ENCODE measurements around the gene OR52W1.

OR52W1 gene, protein sequence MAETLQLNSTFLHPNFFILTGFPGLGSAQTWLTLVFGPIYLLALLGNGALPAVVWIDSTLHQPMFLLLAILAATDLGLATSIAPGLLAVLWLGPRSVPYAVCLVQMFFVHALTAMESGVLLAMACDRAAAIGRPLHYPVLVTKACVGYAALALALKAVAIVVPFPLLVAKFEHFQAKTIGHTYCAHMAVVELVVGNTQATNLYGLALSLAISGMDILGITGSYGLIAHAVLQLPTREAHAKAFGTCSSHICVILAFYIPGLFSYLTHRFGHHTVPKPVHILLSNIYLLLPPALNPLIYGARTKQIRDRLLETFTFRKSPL

DNA sequence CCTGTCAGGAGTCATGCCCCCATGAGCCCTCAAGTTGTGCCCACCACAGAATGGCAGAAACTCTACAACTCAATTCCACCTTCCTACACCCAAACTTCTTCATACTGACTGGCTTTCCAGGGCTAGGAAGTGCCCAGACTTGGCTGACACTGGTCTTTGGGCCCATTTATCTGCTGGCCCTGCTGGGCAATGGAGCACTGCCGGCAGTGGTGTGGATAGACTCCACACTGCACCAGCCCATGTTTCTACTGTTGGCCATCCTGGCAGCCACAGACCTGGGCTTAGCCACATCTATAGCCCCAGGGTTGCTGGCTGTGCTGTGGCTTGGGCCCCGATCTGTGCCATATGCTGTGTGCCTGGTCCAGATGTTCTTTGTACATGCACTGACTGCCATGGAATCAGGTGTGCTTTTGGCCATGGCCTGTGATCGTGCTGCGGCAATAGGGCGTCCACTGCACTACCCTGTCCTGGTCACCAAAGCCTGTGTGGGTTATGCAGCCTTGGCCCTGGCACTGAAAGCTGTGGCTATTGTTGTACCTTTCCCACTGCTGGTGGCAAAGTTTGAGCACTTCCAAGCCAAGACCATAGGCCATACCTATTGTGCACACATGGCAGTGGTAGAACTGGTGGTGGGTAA, at the start of gene OR52W1:
OR52W1 (plus strand) TSS at position 51 of the 637 bp plus-strand sequence; CDS start at position 51, 0 bp downstream.
- no peaks in the 10 kb centered on the region for H3K9me3 Mint-ChIP-seq
- peaks cover 31% of the 10 kb centered on the region for H3K4me1 Mint-ChIP-seq (ENCODE audit: low read depth)
- peaks cover 6% of the 10 kb centered on the region for H3K36me3 Mint-ChIP-seq (ENCODE audit: low read depth)
- peaks cover 3% of the 10 kb centered on the region for H3K27me3 Mint-ChIP-seq (ENCODE audit: low read depth)
- H3K27ac Mint-ChIP-seq, result no peak within 1 kb of the TSS
- H3K4me3 Mint-ChIP-seq, result no peak within 1 kb of the TSS

DNA sequence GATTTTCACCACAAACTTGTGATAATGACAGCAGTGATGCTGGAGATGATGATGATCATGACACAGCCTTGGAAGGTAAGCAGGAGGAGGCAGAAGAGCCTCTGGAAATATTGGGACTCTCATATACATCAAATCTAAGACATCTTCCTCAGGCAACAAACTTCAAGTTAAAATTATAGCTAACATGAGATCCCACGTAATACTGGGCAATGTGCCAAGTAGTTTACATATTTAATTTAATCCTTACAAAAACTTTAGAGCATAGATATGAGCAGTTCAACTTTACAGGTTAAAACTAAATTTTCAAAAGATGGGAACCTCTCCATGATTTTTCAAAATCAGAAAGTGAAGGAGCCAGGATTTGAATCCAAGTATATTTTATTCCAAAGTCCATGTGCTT, 47.9 kb upstream of the OR52W1 start:
- H3K9me3 Mint-ChIP-seq, result peaks cover 4% of the 10 kb centered on the region
- no peaks in the 10 kb centered on the region for H3K36me3 Mint-ChIP-seq (ENCODE audit: low read depth)
- H3K4me3 Mint-ChIP-seq, result no peak overlapping the region
- H3K27me3 Mint-ChIP-seq (ENCODE audit: low read depth), result no peaks in the 10 kb centered on the region
- H3K27ac Mint-ChIP-seq, result no peak overlapping the region
- no peaks in the 10 kb centered on the region for H3K4me1 Mint-ChIP-seq (ENCODE audit: low read depth)

DNA sequence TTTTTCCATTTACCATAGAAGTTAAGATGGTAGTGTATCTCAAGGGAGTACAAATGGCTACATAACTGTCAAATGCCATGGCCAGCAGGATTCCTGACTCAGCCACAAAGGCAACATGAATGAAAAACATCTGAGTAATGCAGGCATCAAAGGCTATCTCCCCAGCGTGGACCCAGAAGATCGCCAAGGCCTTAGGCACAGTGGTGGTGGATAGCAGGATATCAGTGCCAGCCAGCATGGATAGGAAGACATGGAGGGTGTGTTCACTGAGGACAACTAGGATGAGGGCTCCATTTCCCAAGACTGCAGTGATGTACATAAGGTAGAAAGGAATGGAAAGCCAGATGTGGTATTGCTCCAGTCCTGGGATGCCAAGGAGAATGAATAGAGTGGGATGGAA, 46.9 kb upstream of the OR52W1 start:
- Mint-ChIP-seq H3K36me3 (ENCODE audit: low read depth) (no peaks in the 10 kb centered on the region), H3K27ac (no peak overlapping the region), H3K4me3 (no peak overlapping the region), H3K9me3 (peaks cover 4% of the 10 kb centered on the region), H3K4me1 (ENCODE audit: low read depth) (no peaks in the 10 kb centered on the region), H3K27me3 (ENCODE audit: low read depth) (no peaks in the 10 kb centered on the region)

DNA sequence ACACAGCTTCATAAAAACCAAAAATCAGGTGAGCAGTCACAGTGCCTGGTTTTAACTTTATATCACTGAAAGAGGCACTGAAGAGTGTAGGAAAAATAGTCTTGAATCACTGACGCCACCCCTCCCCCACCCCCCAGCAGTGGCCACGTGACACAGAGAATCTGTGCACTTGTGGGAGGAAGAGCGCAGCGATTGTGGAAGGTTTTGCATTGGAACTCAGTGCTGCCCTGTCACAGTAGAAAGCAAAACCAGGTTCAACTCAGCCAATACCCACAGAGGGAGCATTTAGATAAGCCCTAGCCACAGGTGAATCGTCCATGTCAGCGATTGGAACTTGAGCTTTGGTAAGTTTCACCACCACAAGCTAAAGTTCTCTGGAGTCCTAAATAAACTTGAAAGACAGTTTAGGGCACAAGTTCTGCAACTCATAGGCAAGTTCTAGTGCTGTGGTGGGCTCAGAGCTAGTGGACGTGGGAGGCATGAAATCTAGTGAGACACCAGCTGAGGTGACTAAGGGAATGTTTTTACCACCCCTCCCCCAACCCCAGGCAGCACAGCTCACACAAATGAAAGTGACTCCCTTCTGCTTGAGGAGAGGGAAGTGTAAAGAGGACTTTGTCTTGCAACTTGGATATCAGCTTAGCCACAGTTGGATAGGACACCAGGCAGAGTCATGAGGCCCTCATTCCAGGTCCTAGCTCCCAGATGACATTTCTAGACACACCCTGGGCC, 42.2 kb upstream of the OR52W1 start:
- no peaks in the 10 kb centered on the region for H3K9me3 Mint-ChIP-seq
- H3K27ac Mint-ChIP-seq, result no peak overlapping the region
- no peaks in the 10 kb centered on the region for H3K36me3 Mint-ChIP-seq (ENCODE audit: low read depth)
- H3K27me3 Mint-ChIP-seq (ENCODE audit: low read depth), result no peaks in the 10 kb centered on the region
- no peak overlapping the region for H3K4me3 Mint-ChIP-seq
- H3K4me1 Mint-ChIP-seq (ENCODE audit: low read depth), result no peaks in the 10 kb centered on the region

DNA sequence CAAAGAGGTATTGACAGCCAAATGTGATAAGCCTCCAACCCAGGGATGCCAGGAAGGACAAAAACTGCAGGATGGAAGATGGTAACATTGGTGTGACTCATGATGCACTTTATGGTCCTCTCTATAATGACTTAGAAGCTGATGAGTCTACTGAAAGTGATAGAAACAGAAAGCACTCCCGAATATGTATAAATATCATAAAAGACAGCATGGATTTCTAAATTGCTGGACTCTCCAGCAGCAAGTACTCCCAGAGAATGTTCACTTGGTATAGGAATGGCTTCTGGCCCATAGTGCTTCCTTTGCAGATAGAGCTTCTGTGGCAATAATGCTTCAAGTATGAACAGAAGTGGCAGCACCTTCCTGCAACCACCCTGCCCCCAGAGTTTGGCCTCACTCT, 28.8 kb upstream of the OR52W1 start, which contains the start of gene OR52B2:
OR52B2 (minus strand) TSS at position 101 of the 400 bp plus-strand sequence; CDS start at position 101, 0 bp downstream.
- no peaks in the 10 kb centered on the region for H3K4me1 Mint-ChIP-seq (ENCODE audit: low read depth)
- no peaks in the 10 kb centered on the region for H3K9me3 Mint-ChIP-seq
- no peak within 1 kb of the TSS for H3K4me3 Mint-ChIP-seq
- no peak within 1 kb of the TSS for H3K27ac Mint-ChIP-seq
- no peaks in the 10 kb centered on the region for H3K36me3 Mint-ChIP-seq (ENCODE audit: low read depth)
- H3K27me3 Mint-ChIP-seq (ENCODE audit: low read depth), result peaks cover 13% of the 10 kb centered on the region

DNA sequence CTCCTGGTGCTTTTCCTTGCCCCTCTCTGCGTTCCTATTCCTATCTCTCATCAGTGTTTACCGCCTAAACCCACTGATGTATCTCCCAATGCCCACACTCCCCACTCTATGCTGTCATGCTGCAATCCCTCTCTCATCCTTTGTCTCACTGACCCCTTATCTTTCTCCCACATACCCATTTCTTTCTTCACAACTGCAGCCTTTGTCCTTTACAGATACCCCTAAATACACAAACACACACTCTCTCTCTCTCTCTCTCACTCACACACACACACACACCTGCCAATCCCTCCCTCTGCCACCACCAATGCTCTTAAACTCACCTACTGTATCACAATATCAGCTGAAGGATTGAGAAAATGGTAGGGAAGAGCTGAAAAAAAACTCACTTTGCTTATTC, 23.6 kb upstream of the OR52W1 start:
- Mint-ChIP-seq H3K4me3 (no peak overlapping the region), H3K4me1 (ENCODE audit: low read depth) (peaks cover 5% of the 10 kb centered on the region), H3K9me3 (no peaks in the 10 kb centered on the region), H3K36me3 (ENCODE audit: low read depth) (no peaks in the 10 kb centered on the region), H3K27ac (no peak overlapping the region), H3K27me3 (ENCODE audit: low read depth) (peaks cover 18% of the 10 kb centered on the region)

DNA sequence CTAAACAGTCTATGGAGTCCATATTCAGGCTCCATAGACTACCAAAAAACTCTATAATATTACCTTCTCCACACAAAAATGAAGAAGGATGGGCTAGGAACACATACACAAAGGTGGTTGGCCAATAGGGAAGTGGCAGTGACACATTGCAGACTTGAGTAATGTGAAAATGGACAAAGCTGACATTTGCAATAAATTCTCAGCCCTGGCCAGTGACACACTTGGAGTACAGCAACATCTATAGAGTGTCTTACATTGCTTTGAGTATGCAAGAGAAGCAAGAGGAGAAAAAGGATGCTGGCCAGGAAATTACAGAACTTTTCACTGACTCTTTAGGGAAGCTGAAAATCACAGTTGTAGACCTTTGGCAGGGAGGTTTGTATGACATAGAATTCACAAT, 7.3 kb upstream of the OR52W1 start:
- peaks cover 7% of the 10 kb centered on the region for H3K4me1 Mint-ChIP-seq (ENCODE audit: low read depth)
- H3K4me3 Mint-ChIP-seq, result no peak overlapping the region
- peaks cover 16% of the 10 kb centered on the region for H3K27me3 Mint-ChIP-seq (ENCODE audit: low read depth)
- H3K9me3 Mint-ChIP-seq, result no peaks in the 10 kb centered on the region
- H3K27ac Mint-ChIP-seq, result no peak overlapping the region
- H3K36me3 Mint-ChIP-seq (ENCODE audit: low read depth), result peaks cover 2% of the 10 kb centered on the region

DNA sequence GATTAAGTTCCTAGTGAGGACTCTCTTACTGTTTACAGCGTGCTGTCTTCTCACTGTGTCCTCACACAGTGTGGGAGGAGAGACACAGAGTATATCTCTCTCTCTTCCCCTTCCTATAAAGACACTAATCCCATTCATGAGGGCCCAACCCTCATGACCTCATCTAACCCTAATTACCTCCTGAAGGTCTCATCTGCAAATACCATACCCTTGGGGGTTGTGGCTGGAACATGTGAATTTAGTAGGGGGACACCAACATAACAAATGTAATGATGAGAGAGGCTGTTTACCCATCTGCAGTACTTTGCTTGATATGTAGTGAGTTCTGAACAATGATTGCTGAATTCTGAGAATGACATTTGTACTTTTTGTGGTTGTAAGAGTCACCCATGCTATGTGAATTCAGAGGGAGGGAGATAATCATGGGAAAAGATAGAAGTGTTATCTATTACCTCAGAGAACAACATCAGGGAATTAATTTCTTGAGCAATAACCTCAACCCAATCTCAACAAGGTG, 4.9 kb upstream of the OR52W1 start:
- Mint-ChIP-seq H3K36me3 (ENCODE audit: low read depth) (peaks cover 2% of the 10 kb centered on the region), H3K27ac (no peak overlapping the region), H3K9me3 (no peaks in the 10 kb centered on the region), H3K4me1 (ENCODE audit: low read depth) (peaks cover 7% of the 10 kb centered on the region), H3K27me3 (ENCODE audit: low read depth) (peaks cover 16% of the 10 kb centered on the region), H3K4me3 (no peak overlapping the region)

DNA sequence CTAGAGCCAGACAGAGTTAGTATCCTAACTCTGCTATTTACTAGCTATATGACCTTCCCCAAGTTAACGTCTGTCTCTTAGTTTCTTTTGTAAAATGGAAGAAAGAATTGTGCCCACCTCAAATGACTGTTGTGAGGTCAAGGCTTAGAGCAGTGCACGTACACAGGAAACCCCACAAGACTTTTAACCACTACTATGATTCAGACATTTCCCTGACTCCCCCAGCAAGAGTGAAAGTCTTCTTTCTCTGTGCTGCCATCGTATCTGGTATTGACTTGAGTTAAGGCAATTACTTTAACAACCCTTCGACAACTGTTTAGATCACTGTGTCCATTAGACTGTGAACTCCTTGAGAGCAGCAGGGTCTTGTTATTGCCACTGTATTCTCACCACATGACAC, 2.6 kb upstream of the OR52W1 start:
- Mint-ChIP-seq H3K27ac (no peak overlapping the region), H3K4me3 (no peak overlapping the region), H3K36me3 (ENCODE audit: low read depth) (peaks cover 2% of the 10 kb centered on the region), H3K4me1 (ENCODE audit: low read depth) (peaks cover 12% of the 10 kb centered on the region), H3K27me3 (ENCODE audit: low read depth) (peaks cover 15% of the 10 kb centered on the region), H3K9me3 (no peaks in the 10 kb centered on the region)

DNA sequence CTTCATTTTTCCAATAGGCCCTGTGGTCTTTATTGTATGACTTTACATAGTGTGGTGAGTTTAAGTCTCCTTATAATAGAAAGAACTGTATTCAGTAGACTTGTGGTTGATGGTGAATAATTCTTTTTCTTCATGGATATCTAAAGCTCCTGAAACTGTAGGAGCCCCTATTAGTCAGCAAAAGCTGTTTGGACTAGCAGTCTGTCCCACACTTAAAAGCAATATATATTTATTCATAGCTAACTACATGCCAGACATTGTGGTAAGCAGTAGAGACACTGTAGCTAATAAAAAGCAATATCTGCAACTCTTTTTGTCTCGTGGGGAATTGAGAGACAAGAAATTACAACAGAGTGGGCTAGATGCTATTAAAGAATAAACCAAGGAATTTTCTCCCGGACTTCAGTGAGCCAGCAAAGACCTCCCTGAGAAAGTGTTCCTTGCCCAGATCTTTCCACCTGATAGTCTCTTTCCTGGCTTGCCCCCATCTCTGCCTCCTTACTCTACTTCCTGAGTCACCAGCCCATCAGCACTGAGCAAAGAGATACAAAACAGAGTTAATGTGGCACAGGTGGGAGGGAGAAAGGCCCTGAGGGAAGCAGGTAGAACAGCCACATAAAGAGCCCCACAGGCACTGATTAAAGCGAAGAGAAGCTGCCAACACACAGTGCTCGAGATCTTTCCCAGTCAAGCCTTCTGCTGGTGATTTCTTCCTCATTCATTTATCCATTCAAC, 1.4 kb upstream of the OR52W1 start:
- Mint-ChIP-seq H3K4me3 (no peak overlapping the region), H3K27me3 (ENCODE audit: low read depth) (peaks cover 9% of the 10 kb centered on the region), H3K4me1 (ENCODE audit: low read depth) (peaks cover 18% of the 10 kb centered on the region), H3K9me3 (no peaks in the 10 kb centered on the region), H3K27ac (no peak overlapping the region), H3K36me3 (ENCODE audit: low read depth) (peaks cover 2% of the 10 kb centered on the region)

DNA sequence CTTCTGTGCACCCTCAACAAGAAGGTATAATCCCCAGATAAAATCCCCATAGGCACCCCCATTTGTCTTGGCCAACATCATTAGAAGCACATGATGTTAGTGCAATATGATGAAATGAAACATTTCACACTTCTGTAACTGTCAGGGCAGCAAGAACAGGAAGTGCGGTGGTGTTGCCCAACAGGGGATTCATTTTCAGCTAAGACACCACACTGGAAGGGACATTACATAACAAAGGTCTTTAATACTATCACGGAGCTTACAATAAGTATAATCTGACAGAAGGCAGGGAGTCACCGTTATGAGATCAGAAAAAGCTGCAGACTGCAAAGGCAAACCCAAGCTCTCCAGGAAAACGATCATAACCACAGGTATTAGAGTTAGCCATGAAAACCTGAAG, 2.0 kb downstream of the OR52W1 start:
- peaks cover 13% of the 10 kb centered on the region for H3K36me3 Mint-ChIP-seq (ENCODE audit: low read depth)
- no peaks in the 10 kb centered on the region for H3K9me3 Mint-ChIP-seq
- no peak overlapping the region for H3K4me3 Mint-ChIP-seq
- H3K27ac Mint-ChIP-seq, result no peak overlapping the region
- H3K27me3 Mint-ChIP-seq (ENCODE audit: low read depth), result no peaks in the 10 kb centered on the region
- H3K4me1 Mint-ChIP-seq (ENCODE audit: low read depth), result peaks cover 34% of the 10 kb centered on the region

DNA sequence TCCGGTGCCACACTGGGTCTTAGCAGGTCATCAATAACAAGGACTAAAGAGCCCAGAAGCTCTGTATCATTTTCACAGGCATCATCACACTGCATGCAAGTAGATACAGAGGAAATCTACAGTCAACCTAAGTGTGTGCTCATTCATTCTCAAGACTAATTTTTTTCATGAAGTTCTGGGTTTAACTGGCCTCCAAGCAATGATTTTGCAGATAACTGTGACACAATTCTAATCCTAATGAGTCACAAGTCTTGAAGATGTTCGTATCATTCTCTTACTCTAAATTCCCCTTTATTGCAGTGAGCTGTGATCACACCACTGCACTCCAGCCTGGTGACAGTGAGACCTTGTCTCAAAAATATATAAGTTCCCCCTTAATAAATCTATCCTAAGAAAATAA, 2.5 kb downstream of the OR52W1 start:
- peaks cover 14% of the 10 kb centered on the region for H3K36me3 Mint-ChIP-seq (ENCODE audit: low read depth)

DNA sequence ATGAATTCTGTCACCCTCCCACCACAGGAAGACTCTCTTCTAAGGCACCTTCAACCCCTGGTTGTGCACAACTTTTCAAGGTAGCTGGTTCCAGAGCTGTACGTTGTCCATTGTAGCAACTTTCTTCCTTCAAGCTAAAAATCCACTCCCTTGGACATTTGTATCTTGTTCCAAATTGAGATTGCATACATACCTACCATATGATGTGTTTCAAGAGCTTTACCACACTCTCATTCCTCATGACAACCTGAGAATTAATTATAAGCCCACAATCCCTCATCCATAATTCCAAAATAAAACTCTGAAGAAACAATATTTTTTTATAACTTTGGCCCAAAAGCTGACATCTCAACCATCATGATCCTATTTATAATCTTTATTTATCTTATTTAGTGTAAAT, 3.0 kb downstream of the OR52W1 start:
- Mint-ChIP-seq H3K4me1 (ENCODE audit: low read depth) (peaks cover 27% of the 10 kb centered on the region), H3K36me3 (ENCODE audit: low read depth) (peaks cover 17% of the 10 kb centered on the region), H3K4me3 (no peak overlapping the region), H3K27me3 (ENCODE audit: low read depth) (no peaks in the 10 kb centered on the region), H3K9me3 (no peaks in the 10 kb centered on the region), H3K27ac (no peak overlapping the region)

More for the DNA sequence above, 2.5 kb downstream of the OR52W1 start:
- H3K4me1 Mint-ChIP-seq (ENCODE audit: low read depth), result peaks cover 29% of the 10 kb centered on the region
- H3K9me3 Mint-ChIP-seq, result no peaks in the 10 kb centered on the region
- H3K4me3 Mint-ChIP-seq, result no peak overlapping the region
- H3K27me3 Mint-ChIP-seq (ENCODE audit: low read depth), result no peaks in the 10 kb centered on the region
- no peak overlapping the region for H3K27ac Mint-ChIP-seq

DNA sequence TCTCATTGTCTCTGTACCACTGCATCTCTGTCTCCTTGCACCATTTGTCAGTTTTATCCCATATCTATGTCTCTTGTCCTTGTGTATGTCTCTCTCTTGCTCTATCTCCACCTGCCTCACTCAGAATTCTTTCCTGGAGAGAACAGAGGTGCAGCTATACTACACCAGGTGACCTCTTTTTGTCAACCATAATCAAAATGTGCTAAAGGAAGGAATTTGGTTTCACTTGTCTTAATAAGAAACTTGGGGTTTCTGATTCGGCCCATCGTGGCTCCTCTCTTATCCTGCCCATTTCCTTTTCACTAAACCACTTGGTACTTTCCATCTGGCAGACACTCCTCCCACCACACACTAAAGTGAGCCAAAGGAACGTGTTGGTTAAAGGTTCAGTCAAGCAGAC, 4.3 kb downstream of the OR52W1 start:
- Mint-ChIP-seq H3K36me3 (ENCODE audit: low read depth) (peaks cover 17% of the 10 kb centered on the region), H3K4me3 (peak overlapping the region; percentile 45), H3K4me1 (ENCODE audit: low read depth) (peaks cover 27% of the 10 kb centered on the region), H3K27me3 (ENCODE audit: low read depth) (no peaks in the 10 kb centered on the region), H3K9me3 (no peaks in the 10 kb centered on the region), H3K27ac (peak overlapping the region; percentile 5)
